KOPT-K1 (cell line): ENCODE measurements around the gene SMG5.

ENCODE experiments used
- H3K27ac ChIP-seq: fragments of 200-600 bp; sonication (generic); 2 replicates; pipeline ENCODE4 v1.5.1; 2016; ENCODE audit warnings: antibody characterized with exemption, mild to moderate bottlenecking, low read depth, low read length; ENCODE audit not compliant: poor library complexity, severe bottlenecking
- H3K36me3 ChIP-seq: fragments of 200-600 bp; sonication (generic); 2 replicates; pipeline ENCODE4 v1.5.1; 2017; ENCODE audit warnings: antibody characterized with exemption, mild to moderate bottlenecking, low read length, moderate library complexity; ENCODE audit not compliant: insufficient read depth
- H3K9me3 ChIP-seq: fragments of 200-600 bp; sonication (generic); 2 replicates; pipeline ENCODE4 v1.5.1; 2017; ENCODE audit warnings: antibody characterized with exemption, low read length, mild to moderate bottlenecking; ENCODE audit not compliant: insufficient read depth, poor library complexity, severe bottlenecking

The SMG5 gene

GRCh38 chr1:156286061-156286460 lies 3.4 kb upstream of the SMG5 start:
- Histone ChIP-seq H3K36me3 (peaks cover 8% of the 10 kb centered on the region; the same call in 1 of the 2 replicates), H3K27ac (no peak overlapping the region), H3K9me3 (no peaks in the 10 kb centered on the region)

DNA sequence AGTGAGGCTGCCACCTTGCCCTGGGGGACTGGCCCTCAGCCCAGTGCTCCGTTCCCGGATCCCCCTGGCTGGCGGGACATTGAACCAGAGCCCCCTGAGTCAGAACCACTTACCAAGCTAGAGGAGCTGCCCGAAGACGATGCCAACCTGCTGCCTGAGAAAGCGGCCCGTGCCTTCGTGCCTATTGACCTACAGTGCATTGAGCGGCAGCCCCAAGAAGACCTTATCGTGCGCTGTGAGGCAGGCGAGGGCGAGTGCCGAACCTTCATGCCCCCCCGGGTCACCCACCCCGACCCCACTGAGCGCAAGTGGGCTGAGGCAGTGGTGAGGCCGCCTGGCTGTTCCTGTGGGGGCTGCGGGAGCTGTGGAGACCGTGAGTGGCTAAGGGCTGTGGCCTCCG lies 2.8 kb upstream of the SMG5 start:
- H3K9me3 ChIP-seq = no peaks in the 10 kb centered on the region
- no peak overlapping the region for H3K27ac ChIP-seq
- peaks cover 9% of the 10 kb centered on the region for H3K36me3 ChIP-seq

- Histone ChIP-seq H3K9me3 (no peaks in the 10 kb centered on the region), H3K27ac (no peak overlapping the region)
Measured at GRCh38 chr1:156284757-156285156, 2.1 kb upstream of the SMG5 start.

DNA sequence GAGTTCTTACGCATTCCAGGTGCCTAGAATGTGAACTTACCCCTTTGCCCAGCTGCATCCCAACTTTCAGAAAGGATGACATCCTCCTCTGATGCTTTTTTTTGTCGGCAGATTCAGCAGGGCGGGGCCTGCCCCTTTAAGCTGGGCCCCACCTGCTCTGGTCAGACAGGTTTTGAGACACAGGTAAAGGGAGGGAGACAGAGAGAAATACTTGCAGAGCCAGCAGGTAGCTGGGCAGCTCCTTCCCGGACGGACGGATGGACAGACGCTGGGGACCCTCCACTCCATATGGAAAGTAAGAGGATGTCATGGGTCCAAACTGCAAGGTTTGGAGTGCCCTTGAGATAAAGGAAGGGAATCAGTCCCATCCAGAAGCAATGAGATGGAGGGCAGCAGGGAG lies 1.5 kb upstream of the SMG5 start, which contains the start of gene TMEM79:
TSS of gene TMEM79 (plus strand) at position 214 of the 400 bp plus-strand sequence. CDS start 902 bp downstream, outside the sequence.
- peak within 1 kb of the TSS; percentile 81 for H3K27ac ChIP-seq

More at GRCh38 chr1:156284757-156285156, 2.1 kb upstream of the SMG5 start:
- peaks cover 16% of the 10 kb centered on the region for H3K36me3 ChIP-seq

GRCh38 chr1:156283521-156283920 lies 896 bp upstream of the SMG5 start:
- H3K9me3 ChIP-seq = no peaks in the 10 kb centered on the region
- peak overlapping the region; percentile 81 for H3K27ac ChIP-seq
- peaks cover 24% of the 10 kb centered on the region for H3K36me3 ChIP-seq

More for the DNA sequence above, 1.5 kb upstream of the SMG5 start, which contains the start of gene TMEM79:
- peaks cover 23% of the 10 kb centered on the region for H3K36me3 ChIP-seq
- no peaks in the 10 kb centered on the region for H3K9me3 ChIP-seq

DNA sequence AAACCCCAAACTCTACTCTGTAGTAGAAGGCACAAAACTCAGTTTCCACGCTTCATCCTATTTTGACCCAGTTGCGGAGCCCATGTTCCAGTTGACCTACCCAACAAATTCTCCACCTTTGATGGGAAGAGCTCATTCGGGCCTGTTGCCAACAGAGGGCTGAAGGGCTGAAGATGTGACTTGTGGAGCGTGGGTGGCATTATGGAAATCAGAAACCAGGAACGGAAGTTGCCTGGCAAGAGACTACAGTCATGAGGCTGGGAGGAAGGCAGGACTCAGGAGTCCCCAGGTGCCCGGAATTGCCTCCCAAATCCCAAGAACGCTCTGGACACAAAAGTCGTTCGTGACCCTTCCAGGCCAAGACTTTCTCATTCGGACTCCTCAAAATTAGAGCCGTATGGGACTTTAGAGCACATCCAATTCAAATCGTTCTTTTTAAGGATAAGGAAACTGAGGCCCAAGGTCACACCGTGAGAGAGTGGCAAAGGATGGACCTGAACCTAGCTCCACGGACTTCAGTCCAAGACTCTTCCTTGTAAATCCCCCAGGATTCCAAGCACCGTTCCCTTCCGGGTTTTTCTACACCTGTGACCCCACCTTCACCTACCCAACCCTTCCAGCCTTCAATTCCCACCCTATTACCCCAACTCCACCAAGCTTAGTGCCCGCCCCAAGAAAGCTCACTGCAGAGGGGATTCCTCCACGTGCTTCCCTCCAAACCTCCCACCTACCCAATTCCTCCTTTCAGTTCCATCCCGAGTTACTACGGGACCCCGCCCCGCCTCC lies 739 bp downstream of the SMG5 start:
- peaks cover 37% of the 10 kb centered on the region for H3K36me3 ChIP-seq
- peak overlapping the region; percentile 81 for H3K27ac ChIP-seq
- no peaks in the 10 kb centered on the region for H3K9me3 ChIP-seq

DNA sequence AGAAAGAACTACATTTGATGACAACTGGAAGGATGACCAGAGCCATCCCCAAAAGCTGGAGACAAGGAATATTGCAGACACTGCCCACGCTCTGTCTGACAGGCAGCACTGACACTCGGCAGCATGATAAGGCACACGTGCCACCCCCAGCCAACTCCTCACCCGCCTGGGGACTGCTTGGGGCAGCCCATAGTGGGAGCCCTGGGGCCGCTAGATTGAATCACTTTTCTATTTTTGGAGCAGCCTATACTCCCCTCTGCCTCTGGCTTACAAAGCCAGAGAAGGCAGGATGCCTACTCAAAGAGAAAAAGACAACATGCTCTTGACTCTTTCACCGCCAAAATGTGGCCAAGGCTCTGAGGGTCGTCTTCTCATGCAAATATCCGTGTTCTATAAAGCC lies 1.3 kb downstream of the SMG5 start:
- Histone ChIP-seq H3K36me3 (peaks cover 43% of the 10 kb centered on the region), H3K27ac (peak overlapping the region; percentile 81), H3K9me3 (no peaks in the 10 kb centered on the region)

GRCh38 chr1:156279837-156280236 lies 2.8 kb downstream of the SMG5 start:
- Histone ChIP-seq H3K9me3 (no peaks in the 10 kb centered on the region), H3K36me3 (peaks cover 57% of the 10 kb centered on the region)

DNA sequence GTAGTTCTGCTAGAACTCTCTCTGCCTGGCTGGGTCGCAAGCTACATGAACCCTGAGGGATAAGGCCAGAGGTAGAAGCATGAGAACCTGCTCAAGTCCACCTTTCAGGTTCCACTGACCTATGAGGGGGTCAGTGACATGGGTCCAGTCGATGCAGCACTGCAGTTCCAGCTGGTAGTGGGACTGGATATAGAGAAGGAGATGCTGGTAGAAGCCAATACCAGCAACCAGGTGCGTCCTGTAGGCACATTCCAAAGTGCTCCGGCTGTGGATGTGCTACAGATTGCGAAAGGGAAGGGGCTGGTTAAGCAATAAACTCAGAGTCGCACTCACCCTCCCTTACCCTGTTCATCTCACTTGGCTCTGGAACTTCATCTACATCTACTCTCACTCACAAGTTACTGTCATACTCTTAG lies 5.7 kb downstream of the SMG5 start:
- Histone ChIP-seq H3K9me3 (no peaks in the 10 kb centered on the region), H3K27ac (no peak overlapping the region), H3K36me3 (peaks cover 85% of the 10 kb centered on the region)

More at GRCh38 chr1:156279837-156280236, 2.8 kb downstream of the SMG5 start:
- no peak overlapping the region for H3K27ac ChIP-seq

GRCh38 chr1:156276532-156276931 lies 6.1 kb downstream of the SMG5 start:
- Histone ChIP-seq H3K36me3 (peaks cover 90% of the 10 kb centered on the region), H3K27ac (no peak overlapping the region), H3K9me3 (no peaks in the 10 kb centered on the region)

DNA sequence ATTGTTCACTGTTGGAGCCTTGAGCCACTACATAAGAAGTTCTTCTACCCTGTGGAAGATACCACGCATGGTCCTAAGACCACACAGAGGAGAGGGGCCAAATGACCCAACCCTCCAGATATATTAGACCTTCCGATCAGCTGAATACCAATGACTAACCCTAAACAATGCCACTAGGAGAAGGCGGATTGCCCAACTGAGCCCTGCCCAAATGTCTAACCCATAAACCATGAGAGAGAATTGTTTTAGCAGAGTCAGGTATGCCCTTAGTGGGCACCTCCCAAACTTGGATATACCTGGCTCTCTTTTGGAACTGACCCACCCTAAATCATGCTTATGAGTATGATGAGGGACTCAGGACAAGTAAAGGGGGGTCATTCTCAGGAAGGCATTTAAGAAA lies 12.3 kb downstream of the SMG5 start:
- peaks cover 100% of the 10 kb centered on the region for H3K36me3 ChIP-seq
- no peaks in the 10 kb centered on the region for H3K9me3 ChIP-seq
- H3K27ac ChIP-seq = no peak overlapping the region

- peaks cover 100% of the 10 kb centered on the region for H3K36me3 ChIP-seq
- H3K27ac ChIP-seq = no peak overlapping the region
- no peaks in the 10 kb centered on the region for H3K9me3 ChIP-seq
Measured at GRCh38 chr1:156268336-156268735, 14.3 kb downstream of the SMG5 start.

DNA sequence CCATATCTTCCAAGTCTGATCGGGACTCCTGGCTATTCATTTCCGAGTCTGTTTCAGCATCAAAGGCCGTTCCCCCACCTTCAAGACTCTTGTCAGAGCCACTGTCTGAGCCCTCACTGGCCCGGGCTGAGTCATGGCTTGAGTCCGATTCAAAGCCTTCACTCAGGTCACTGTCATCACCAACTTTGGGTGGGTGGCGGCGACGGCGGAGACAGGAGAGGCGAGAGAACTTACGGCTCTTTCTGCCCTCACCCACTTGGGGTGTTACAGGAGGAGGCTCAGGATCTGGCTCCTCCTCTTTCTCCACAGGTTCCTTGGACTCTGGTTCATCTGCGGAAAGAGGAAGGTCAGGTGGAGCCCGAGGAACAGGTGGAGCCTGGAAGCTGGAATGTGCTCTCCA lies 16.6 kb downstream of the SMG5 start:
- peaks cover 100% of the 10 kb centered on the region for H3K36me3 ChIP-seq
- H3K9me3 ChIP-seq = no peaks in the 10 kb centered on the region
- H3K27ac ChIP-seq = no peak overlapping the region

DNA sequence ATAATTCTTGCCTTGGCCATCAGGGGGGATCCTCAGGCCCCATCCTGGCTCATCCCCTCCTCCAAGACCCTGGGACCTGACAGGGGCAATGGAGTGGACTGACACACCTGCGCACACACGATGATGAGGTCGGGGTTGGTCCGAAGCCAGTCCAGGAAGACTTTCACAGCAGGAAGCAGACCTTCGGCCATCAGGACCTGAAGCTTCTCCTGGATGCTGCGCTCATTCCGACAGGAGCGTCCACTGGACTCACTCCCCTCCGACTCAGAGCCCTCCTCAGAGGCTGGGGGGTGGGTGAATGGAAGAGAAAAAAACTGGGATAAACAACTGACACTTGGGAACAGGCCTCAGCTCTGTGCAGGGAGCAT lies 19.4 kb downstream of the SMG5 start:
- no peaks in the 10 kb centered on the region for H3K9me3 ChIP-seq
- no peak overlapping the region for H3K27ac ChIP-seq
- peaks cover 100% of the 10 kb centered on the region for H3K36me3 ChIP-seq

DNA sequence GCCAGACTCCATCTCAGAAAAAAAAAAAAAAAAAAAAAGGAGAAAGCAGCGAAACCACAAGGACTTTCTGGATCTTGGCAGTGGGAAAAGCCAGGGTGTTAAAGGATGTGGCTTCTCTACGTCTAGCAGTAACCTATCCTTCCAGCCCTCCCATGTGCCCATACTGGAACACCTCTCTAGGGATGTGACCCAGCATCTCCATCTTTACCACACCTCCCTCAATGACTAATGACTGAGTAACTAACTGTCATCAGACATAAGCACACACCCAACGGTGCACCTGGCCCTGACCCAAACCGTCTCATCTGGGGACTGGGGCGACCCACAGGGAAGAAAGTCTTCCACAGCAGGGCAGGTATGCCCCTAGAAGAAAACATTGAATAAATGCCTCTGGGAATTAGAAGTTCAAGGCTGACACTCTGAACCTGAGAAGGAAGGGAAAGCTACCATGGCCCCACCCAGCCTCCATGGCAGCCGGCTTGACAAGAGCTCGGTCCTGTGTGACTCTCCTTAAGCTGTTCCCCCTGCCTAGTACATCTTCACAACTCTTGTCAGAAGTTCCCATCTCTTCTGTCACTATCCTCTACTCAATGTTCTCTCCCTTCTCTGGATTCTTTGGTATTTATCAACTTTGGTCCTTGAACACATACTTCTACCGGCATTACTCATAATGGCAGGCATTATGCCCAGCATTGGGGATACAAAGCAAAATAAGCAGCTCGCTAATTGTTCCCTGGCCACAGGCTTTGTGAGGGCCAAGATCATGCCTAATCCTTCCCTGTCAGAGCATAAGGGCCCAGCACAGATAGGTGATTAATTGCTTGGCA lies 20.0 kb downstream of the SMG5 start:
- no peak overlapping the region for H3K27ac ChIP-seq
- peaks cover 100% of the 10 kb centered on the region for H3K36me3 ChIP-seq
- H3K9me3 ChIP-seq = no peaks in the 10 kb centered on the region
